Daoy (cell line): ENCODE data around the gene MKLN1. TPM values are rescaled to one million over a fixed set of nuclear protein-coding genes. Genes with fewer than 3 reads are reported as not detected.

Experiments
- DNase-seq: peaks from one replicate; pipeline ENCODE4 v3.0.0-alpha.2; 2015; ENCODE audit warnings: low read depth
- total RNA-seq: library from RNA; depleted of rRNA; stranded (reverse); fragments of >200 nt; shearing (Covaris generic); gene quantifications from 2 replicates; pipeline ENCODE4 v1.2.3, GENCODE V29; 2014

MKLN1 gene
- total RNA-seq, 1 experiment from 2014 or later, result 53.3 TPM

DNA sequence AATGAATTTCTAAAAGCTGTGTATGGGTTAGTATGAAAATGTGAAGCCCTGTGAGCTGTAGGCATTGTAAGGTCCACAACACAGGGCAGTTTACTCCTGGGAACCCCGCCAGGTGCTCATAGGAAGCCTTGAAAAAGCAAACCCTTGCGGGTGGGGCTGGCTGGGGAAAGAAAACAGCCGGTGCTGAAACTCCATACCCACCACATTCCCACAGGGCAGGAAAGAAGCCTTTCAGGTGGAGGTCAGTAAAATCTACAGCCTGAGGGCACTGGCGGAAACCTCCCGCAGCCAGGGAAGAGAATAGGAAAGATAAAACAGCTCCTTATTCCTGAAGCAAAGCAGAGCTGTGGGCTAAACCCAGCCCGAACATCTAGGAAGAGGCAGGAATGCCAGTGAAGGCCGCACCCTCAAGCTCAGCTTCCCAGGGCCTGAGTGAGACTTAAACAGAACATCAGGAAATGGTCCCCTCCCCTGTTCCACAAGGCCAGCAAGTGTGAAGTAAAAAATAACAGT is 194.0 kb downstream of the MKLN1 start:
- peak; percentile 73 for DNase-seq

DNA sequence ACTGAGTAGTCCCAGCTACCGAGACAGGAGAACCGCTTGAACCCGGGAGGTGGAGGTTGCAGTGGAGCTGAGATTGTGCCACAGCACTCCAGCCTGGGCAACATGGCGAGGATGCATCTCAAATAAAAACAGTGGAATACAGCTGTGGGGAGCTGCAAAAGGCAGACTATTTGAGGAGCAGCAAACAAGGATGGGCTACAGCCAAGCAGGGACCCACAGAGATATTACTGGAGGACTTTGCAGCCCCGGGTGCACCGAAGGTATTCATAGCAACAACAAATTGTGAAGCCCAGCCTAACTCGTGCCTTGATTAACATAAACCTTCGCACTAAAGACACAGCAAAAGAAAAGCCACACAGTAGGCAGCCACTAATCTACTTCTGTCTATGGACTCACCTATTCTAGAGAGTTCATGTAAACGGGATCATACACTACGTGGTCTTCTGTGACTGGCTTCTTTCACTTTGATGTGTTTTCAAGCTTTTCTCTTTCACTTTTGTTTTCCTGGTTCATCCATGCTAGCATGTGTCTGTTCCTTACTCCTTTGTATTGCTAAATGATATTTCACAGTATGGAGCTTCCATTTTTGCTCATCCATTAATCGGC is 194.8 kb downstream of the MKLN1 start:
- DNase-seq, result peak; percentile 59

DNA sequence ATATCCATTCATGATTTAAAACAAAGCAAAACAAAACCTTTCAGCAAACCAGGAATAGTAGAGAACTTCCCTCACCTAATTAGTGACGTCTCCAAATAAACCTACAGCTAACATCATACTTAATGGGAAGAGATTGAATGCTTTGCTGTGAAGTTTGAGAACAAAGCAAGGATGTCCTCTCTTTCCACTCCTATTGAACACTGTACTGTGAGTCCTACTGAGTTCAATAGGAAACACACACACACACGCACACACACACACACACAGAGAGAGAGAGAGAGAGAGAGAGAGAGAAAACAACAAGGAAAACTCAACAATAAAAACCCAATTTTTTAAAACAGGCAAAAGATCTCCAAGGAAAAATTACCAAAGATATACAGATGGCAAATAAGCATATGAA is 196.4 kb downstream of the MKLN1 start:
- no peak for DNase-seq

- no peak for DNase-seq
Observed at GRCh38 chr7:131524703-131525102, 197.0 kb downstream of the MKLN1 start.

- no peak for DNase-seq
Observed at GRCh38 chr7:131525820-131526219, 198.1 kb downstream of the MKLN1 start.

GRCh38 chr7:131527456-131527855 is 199.8 kb downstream of the MKLN1 start:
- no peak for DNase-seq

GRCh38 chr7:131529179-131529578 is 201.5 kb downstream of the MKLN1 start:
- no peak for DNase-seq

DNA sequence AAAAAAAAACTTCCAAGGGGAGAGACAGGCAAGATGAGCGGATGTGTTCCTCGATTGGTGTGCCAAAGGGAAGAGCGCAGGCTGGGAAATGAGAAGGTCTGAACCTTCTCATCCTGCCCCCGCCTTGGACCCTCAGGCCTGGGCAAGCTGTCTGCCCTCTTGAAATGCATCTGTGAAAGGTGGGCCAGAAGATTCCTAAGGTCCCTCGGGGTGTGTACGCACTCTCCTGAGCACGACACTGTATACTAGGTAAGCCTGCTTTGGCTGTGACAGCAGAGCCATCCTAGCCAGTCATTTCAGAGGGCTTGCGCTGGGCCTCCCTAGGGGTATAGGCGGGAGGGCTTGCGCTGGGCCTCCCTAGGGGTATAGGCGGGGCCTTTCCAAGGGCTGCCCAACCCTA is 201.9 kb downstream of the MKLN1 start:
- DNase-seq, result no peak

DNA sequence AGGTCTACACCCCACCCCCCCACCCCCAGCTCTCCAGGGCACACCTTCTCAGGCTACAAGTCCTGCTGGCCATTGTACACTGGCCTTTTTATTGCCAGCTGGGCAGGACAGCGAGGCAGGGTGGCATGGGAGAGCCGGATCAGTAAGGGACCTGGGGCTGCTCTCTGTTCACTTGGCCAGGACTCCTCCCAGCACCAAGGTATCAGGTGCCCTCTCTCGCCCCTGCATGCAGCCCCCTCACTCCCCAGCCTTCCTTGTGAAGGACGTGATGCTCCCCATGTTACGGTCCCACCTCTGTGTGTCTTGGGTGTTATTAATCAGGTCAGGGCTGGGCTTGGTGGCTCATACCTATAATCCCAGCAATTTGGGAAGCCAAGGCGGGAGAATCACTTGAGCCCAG is 202.5 kb downstream of the MKLN1 start:
- no peak for DNase-seq

- no peak for DNase-seq
Observed at GRCh38 chr7:131532570-131533091, 205.0 kb downstream of the MKLN1 start.

- DNase-seq, result no peak
Observed at GRCh38 chr7:131533151-131533559, 205.5 kb downstream of the MKLN1 start.

- no peak for DNase-seq
Observed at GRCh38 chr7:131533566-131534561, 206.2 kb downstream of the MKLN1 start.

DNA sequence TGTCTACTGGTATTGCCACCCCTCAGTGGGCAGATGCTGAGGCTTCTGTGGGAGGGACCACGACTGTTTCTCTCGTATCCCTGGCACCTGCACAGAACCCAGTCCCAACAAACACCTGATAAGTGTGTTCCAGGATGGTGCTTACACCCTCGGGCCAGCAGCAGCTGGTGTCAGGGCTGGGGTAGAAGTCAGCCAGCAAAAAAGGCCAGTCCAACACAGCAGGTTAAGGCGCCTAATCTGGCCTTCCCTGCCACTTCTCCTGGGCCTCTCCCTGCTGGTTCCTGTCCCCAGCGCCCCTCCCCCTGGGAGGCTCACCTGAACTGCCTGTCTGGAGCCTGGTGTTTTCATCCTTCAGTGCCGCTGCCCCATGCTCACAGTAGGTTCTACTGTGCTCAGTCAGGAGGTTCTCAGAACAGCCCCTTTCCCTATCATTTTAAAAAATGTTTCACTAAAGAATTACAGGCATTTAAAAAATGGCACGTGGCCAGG is 208.7 kb downstream of the MKLN1 start:
- DNase-seq, result no peak

- no peak for DNase-seq
Observed at GRCh38 chr7:131537571-131537978, 209.9 kb downstream of the MKLN1 start.

- peak; percentile 93 for DNase-seq
Observed at GRCh38 chr7:131538071-131538812, 210.6 kb downstream of the MKLN1 start.

- DNase-seq, result peak; percentile 59
Observed at GRCh38 chr7:131538813-131539179, 211.1 kb downstream of the MKLN1 start.

DNA sequence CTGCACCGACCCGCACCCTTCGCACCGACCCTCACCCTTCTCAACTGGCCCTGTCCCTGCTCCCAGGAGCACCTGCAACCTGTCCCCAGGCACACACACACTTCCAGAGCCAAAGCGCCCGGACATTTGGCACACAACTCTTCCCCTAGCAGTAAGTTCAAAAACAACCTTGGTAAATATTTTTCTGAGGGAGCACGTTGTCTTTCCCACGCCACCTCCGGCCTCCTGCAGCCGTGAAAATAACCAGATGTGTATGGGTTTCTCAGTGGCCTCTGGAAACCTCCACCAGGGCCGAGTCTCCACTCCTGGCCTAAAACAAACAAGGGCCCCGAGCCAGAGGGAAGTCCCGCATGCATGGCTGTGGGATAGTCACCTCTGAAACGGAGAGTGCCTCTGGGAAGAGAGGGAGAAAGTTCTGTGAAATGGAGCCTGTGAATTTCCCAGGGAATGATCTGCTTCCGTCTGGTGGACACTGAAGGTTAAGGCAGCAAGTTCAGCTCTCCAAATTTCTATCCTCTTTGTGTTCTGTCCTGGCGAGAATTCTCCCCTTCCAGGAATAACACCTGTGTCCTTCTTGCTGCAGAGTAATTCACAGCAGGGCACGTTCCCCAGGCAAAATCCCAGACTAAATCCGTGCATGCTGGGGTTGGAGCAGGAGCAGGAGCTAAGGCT is 213.0 kb downstream of the MKLN1 start:
- peak; percentile 68 for DNase-seq

DNA sequence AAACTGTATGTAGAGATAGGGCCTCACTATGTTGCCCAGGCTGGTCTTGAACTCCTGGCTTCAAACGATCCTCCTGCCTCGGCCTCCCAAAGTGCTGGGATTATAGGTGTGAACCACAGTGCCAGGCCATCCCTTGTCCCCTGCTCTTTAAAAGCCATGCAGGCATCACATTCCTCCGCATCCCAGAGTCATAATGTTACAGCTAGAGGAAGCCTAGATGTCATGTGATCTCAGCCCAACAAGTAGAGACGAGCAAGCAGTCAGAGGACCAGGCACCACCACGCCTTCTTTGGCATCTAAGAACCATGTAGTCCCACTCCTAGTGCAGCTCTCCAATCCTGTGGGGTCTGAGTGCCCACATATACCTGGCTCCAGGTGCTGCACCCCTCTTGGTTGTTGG is 215.6 kb downstream of the MKLN1 start:
- DNase-seq, result no peak

GRCh38 chr7:131544021-131544420 is 216.3 kb downstream of the MKLN1 start:
- no peak for DNase-seq

DNA sequence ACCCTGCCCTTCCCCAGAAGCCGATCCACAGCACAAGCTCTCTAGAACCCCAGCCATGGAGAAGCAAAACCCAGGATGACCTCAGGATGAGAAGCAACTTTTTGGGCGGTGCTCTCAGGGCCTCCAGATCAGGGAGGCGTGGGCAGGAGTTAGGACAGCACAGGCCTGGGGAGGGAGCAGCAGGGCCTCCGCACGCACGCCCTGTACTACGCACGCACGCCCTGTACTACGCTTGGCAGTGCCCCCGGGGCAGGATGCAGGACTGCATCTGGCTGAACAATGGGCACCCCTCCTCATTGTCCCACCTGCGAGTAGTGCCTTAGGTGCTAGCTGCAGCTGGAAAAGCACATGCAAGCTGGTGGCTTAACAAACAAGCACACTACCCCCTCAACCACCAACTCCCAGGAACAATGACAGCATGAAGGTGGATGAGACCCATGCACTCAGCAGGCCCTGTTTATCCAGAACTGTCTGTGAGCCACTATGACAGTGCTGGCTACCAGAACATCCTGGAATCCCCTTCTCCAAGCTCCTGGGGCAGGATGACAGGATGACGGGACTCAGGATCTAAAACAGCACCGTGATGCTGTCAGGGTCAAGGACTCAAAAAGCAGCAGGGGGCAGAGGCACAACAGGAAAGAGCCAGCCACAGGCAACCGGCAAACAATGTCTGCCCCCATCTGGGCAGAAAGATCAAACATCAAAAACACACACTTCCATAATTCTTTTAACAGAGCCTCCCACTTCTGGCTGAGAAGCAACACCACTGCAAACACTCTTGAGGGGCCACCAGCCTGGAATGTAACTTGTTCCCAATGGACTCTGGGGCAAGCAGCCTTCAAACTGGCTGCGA is 217.0 kb downstream of the MKLN1 start:
- DNase-seq, result peak; percentile 84
